Left hindlimb (tissue), 1 donor: ENCODE data around the gene NR3C2.

Source experiments
- DNase-seq: peaks from one replicate; pipeline ENCODE4 v3.0.0-alpha.2; 2018

The NR3C2 gene

DNA sequence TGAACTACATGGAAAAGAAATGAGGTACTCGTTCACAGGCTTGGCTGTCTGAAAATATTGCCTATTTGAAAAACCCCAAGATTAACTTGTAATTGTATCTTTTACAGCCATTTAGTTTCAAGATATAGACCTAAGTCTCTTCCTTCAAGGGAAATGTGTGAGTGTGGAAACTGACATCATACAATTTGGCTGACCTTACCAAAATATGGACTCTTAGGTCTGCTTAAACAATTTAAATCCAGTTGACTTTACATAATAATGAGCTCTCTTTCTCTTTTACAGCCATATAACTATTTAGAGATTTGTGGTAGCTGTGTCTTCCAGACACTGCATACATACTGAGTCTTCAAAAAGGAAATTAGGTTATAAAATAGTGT is 186.9 kb downstream of the NR3C2 start:
- no peak for DNase-seq

DNA sequence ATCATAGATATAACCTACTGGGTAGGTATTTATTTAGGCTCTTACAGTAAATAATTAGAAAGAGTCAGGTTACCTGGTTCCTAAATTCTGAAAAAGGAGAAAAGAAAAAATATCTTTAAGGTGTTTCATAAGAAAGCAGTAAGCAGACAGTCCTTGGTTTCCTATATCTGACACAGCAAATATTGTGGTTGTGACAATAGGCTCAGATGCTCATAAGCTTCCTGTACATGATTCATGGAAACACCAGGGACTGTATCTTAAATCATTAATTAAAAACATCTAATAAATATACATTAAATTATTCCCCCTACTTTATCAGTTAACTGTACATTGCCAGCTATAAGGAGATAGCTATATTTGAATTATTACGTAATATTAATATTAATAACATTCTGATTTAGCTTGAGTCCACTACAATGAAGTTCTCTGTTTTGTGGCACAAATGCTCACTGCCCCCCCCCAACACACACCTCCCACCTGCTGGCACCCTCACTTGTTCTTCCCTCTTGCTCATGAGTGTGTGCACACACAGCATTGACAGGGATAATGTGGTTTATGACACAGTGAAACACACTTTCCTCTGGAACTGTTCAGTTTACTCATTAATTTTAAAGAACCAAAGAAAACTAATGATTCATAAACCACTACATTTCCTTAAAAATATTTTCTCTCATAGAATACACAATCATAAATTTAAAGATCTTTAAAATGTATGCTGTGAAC is 187.4 kb downstream of the NR3C2 start:
- no peak for DNase-seq

DNA sequence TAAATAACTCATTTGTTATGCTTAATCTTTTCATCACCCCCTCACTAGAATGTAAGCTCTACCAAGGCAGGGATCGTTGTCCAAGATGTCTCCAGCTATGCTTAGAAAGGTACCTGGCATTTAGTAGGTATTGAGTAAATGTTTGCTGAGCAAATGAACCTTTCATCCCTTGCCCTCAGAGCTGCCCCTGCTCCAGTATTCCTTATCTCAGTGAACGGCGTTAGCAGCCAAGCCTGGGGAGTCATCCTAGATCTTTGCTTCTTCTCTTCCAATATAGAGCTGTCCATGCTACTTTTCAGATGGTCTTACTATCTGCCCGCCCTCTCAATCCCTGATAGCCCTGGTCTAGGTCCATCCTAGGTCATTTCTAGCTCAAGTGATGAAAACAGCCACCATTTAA is 188.4 kb downstream of the NR3C2 start:
- no peak for DNase-seq

DNA sequence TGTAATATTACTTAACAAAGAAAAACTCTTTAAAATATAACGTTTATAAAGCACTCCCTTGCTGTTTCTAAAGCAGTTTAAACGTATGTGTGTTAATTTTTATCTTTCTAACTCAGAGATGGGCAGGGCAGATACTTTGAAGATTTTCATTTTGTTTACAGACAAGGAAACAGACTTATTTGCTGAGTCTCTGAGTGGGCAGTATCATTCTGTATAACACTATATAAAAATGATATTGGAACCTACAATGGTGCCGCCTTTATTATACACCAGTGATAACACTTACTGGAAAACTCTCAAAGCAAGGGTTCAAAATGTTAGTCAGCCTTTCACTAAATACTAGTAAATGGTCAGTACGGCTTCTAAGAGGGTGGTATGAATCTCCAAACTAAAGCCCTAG is 193.4 kb downstream of the NR3C2 start:
- no peak for DNase-seq

DNA sequence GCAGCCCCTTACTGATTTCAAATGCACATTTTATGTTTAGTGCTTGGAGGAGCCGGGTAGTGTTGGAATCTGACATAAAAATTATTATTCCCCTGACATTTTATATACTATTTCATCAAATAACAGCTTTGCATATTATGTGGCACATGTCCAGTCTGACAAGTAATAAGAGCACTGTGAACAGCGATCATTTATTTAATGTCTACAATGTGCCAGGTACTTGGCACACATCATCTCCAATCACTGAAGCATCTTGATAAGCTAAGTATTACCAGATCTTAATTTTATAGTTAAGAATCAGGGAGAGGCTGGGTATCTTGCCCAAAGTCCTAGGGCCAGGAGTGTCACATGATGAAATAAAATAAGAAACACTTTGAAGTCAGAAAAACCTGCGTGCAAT is 197.2 kb downstream of the NR3C2 start:
- DNase-seq = no peak

DNA sequence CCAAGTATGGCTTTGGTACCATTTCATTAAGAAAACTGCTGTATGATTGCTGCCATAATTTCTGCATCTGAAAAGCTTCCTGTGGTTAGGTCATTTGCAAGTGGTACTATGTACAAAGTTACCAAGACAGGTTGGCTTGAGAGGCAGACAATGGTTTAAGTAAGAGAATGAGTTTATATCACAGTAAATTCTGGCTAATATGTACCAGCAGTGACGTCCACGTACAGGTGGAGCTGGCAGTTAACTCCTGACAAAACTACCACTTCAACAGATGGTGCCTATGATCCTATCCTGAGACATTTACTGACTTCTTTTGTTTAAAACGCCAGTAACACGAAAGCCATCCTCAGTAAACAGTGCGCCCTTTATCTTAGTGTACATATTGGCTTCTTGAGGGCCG is 198.4 kb downstream of the NR3C2 start:
- DNase-seq = no peak

DNA sequence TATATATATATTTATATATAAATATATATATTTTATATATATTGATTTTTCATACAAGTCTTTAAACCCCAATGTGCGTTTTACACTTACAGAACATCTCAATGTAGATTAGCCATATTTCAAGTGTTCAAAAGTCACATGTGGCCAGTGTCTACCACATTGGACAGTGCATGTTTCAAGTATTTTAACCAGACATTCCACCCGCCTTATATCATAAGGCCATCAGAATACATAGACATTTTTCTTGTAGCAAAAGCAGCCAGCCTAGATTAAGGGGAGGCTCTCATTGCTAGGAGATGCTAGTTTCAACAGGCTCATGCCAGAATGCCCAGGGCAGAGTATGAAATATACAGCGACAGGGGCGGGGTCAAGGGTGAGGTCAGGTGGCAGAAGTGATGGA is 202.0 kb downstream of the NR3C2 start:
- no peak for DNase-seq

DNA sequence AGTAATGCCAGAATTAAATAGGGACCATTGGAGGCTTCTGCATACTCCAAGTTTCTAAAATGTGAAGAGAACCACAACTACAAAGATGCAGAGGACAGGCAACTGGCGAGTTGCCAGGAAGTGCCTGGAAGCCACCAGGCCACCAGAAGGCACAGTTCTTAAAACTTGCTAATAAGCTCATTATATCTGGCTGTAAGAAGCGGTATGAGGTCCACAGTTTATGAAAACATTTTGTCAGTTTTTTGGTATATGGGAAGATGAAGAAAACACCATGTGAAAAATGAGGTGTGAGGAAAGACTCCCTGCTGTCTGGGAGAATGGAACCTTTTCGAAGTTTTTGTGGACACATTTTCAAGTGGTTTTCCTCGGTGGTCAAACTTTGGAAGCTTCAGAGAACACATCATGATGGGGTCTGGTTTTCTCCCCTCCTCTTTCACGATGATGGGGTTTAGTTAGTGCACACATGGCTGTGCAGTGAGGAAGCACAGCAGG is 202.7 kb downstream of the NR3C2 start:
- DNase-seq = no peak

DNA sequence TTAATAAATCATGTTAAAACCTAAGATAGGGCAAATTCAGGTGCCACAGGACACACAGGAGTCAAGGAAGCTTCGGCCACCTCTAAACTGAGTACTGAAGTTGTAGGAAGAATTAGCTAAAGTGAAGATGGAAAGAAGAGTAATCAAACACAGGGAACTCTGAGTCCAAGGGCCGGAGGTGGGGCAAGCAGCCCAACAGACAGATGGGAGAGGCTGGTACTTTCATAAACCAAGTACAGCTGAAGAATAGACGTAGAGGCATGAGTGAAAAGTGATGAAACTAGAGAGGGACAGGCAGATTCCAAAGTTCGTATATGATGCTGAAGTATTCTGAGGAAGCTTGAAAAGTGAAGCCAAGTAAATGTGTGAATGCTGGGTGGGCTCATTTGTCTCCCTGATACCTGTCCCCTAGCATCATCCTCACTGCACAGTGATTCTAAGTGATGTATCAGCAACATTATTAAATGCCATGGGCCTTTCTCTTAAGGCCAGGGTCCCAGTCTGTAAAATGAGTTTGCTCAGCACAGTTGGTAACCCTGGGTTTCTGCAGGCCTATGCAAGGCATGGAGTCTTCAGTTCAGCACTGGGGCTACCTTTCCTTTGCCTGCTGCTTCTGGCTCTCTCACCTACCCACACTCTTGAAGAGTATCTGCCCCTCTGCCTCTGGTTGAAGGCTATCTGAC is 203.3 kb downstream of the NR3C2 start:
- no peak for DNase-seq

DNA sequence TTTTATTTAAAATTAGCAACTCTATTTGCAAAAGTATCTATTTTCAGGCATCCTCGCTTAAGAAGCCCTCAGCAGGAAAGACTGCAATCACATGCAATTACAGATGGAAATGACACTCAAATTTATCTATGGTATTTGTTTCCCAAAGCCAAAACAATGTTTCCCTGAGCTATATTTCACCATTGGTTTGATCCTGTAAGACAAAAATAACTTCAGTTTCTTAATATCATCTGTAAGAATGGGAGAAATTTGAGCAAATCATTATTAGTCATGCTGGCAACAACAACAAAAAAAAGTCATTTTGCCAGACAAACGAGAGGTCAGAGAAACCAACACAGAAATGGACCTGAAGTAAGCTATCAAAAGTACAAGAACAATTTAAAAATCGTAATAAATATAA is 204.1 kb downstream of the NR3C2 start:
- DNase-seq = no peak

DNA sequence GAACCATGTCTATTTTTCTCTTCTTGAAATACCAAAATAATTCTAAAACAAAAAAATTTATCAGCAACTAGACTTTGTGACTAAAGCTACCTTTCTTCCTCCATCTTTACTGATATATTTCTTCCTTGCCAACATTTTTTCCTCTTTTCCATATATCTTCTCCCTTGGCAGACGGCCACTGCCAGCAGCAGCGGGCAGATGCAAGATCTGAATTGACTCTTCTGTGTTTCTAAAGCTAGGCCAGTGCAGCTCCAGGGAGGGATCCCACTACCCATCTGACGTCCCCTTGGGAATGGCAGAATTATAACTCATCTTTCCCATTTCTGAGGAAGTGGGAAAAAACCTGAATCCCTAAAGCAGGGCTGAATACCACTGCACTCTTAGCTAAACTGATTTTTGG is 206.4 kb downstream of the NR3C2 start:
- no peak for DNase-seq

DNA sequence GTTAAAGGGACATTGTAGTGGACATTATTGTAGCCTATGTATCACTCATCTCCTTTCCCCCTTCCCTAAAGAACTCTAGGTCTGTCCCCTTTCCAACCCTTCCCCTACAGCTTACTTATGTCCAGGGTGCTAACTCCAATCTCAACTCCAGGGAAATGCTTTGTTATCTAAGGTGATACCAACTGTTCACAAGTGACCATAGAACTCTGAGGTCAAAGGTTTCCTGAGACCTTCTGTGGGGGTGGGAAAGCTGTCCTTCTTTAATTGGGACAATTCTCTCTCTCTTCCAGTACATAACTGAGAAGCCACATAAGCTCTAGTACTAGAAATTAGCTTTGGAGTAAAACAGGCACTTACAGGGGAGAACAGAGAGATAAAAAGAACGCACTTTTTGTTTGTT is 212.4 kb downstream of the NR3C2 start:
- no peak for DNase-seq

DNA sequence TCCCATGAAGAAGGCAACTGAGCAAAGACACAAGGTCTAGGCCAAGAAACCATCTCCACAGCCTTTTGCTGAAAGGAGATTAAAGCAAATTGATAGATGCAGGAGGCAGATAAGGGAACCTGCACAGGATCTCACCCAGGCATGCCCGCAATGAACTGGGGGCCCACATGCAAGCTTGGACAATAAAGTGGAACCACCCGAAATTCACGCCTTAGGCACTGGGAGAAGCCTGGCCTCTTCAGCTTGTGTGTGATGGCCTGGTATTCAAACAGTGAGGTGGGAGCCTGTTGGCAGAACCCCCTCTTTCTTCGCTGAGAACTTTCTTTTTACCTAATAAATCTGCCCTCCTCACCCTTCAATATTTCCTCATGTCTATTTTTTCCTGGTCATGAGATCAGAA is 213.2 kb downstream of the NR3C2 start:
- no peak for DNase-seq

DNA sequence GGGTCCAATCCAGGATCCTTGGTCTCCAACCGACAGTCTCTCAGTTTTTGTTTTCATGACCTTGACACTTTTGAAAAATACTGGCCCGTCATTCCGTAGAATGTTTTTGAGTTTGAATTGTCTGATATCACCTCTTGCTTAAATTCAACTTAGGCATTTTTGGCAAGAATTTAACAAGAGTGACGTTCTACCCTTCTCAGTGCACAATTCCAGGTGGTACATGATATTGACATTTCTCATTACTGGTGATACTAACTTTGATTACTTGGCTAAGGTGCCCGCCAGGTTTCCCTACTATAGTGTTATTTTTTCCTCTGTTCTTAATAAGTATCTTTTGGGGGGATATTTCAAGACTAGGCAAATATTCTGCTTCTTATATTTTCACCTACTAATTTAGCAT is 215.1 kb downstream of the NR3C2 start:
- DNase-seq = no peak

DNA sequence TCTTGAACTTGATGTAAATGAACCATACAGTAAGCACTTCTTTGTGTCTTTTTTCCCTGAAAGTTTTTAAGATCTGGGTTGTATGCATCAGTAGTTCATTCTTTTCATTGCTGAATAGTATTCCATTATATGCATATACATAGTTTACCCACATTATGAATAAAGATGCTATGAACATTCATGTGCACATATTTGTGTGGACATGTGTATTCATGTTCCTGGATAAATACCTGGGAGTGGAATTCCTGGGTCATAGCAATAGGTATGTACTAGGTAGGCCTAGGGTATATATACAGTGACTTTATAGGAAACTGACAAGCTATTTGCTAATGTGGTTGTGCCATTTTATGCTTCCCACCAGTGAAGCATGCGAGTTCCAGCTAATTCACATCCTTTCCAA is 215.9 kb downstream of the NR3C2 start:
- no peak for DNase-seq

DNA sequence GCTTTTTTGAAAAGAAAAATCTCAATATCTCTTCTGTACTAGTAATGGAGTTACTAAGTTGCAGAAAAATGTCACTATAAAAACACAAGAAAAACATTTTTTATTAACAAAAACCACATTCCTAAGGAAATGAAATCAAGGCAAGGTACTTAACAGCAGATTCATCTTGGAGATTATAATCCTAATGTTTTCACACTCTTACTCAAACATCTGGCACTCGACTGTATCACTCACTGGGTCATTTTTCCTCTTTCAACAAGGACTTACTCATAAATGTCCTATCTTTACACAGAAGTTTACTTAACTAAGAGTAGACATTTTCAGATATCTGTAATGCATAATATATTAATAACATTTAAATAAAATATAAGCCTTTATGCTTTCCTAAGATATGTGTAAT is 216.6 kb downstream of the NR3C2 start:
- no peak for DNase-seq

DNA sequence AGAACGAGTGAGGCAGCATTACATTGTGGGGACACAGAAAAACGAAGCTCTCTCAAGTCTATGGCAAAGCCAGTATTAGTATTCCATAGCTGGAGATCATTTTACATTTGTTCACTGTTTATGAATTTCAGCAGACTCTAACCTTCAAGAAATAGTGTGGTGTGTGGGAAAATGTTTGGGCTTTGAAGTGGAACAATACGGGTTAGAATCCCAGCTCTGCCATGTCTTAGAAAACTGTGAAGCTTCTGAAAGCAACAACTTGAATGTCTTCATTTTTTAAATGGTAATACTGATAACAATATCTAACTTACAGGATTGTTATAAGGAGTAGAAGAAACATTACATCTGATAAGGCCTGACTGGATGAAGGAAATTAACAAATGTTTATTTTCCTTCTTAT is 217.7 kb downstream of the NR3C2 start:
- DNase-seq = no peak

DNA sequence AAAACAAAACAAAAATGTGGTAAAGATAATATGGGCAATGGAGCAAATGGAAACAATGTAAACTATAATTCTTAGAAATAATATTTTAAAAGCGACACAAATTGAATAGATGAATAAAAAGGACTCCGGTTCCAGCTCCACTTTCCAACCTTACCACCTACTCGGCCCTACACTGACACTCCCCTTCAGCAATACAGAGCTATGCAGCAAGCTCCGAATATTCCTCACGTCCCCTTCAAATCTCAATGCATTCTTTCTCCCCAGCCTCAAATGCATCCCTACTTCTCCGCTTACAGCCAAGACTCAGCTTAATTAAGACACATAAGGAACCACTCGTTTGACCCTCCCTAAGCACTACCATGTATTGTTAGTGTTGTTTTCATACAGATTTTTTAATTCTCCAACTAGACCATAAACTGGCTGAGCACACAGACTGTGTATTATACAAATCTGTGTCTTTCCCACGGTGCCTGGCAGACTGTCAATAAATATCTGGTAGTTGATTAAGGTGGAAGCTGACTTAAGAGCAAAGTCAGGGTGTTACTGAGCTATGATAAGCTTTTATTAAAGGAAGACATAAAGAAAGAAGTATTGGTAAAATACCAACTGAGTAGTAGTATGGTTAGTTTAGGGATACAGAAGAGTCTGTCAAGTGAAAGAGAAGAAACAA is 219.1 kb downstream of the NR3C2 start:
- DNase-seq = no peak

DNA sequence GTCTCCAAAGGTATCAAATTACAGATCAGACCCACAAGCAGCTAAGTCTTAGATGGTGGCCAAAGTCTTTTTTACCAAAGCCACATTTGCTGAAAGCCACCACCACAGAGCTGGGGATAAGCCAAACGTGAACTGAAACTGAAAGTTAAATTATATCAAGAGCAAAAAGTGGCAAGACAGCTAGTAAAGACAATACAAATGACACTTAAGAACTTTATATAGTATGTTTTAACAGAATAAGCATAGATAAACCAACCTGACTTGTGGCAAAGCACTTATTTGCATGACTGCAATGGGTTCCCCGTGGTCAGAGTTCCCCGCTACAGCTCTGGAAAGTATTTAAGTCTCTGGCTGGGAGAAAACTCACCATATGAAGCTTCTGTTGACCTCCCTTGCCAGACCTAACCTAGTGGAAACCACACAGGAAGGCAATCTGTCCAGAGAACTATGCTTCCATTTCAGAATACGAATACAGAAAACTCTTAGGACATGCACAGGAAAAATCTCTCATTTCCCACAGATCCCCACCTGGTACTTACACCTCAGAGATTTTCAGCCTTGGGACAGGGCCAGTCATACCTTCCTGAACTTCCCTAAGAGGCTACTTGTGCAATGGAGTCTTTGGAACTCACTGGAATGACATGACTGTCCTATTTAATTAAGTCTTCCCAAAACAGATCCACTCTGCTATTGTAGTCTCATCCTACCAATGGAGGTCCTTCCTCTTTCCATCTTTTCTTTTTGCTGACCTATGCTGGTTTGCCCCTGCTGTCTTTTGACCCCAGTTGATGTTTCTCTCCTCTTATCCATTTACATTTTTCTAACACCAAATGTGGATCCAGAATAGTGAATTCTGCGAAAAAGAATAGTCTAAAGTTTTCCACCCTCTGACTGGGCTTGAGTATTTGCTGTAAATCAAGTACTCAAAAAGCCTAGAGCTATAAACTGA is 225.1 kb downstream of the NR3C2 start:
- no peak for DNase-seq

DNA sequence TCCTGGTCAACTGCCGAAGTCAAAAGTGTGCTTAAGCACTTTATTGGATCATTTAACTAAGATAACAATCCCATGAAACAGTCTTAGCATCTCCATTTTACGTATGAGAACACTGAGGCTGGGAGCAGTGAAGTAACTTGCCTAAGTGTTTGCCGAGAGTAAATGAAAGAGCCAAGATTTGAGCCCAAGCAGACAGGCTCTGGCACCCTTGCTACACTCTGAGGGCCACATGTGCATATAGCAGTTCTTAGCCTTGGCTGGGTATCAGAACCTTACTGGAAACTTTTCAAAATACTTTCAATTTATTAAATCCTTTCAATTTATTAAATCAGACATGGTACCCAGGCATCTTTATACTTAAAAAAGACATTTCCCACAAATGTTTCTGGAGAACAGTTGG is 225.9 kb downstream of the NR3C2 start:
- DNase-seq = no peak

DNA sequence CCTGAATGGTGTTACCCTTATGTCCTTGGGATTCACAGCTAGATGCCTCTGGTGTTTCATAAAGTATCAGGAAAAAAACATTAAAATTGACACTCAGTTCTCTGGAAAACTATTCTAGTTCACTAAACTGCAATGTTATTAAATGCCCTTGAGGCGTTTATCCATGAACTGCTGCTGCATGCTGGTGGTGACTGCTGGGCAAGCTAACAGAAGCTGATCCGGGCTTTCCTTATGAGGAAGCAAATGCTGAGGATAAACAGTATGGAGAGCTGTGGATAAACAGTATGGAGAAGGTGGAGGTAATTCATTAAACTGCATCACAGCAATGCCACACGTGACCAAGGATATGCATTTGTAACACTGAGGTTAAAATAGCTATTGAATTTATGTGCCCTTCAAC is 227.0 kb downstream of the NR3C2 start:
- no peak for DNase-seq

DNA sequence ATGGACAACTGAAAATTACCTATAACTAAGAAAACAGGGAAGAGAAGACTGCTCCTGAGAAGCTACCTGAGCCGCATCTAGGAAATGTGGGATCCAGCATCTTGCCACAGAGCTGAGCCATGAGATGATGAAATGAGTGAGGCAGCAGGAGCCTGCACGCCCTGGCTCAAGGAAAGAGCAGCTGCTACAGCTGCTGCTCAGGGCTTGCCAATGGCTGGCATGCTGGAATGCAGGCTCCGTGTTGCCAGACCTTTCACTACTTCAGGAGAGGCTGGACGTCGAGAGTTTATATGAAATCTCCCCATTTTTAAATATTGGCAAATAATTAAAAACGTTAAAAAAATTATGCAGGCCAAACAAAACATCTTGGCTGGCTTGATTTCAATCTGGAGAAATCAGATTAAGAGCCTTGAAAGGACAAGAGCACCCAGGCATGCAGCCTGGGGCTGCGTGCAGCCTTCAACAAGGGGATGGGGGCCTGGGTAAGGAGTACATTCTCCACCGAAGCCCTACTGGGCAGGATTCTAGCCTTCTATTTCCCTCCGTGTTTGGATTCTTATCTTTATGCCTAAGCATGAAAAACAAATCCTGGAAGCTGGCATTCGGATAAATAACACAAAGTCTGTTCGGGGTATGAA is 227.6 kb downstream of the NR3C2 start:
- peak; percentile 59 for DNase-seq

DNA sequence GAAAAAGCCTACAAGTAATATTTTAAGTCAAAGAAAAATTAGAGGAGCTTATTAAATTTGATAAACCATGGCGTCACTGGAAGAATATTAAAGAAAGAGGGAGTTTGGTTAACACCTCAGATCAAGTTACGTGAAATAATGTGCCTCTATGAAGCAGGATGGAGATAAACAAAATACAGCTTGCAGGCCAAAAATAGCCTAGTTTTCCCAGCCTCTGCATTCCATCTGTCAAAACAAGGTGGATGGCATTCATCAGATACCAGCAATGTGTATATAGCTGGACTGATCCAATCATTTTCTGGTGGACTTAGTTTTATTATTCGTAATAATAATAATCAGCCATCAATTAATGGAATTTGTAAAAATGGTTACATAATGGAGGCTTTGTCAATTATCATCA is 230.7 kb downstream of the NR3C2 start:
- no peak for DNase-seq
